ENCODE data around the gene PEF1. TPM values are rescaled to one million over a fixed set of nuclear protein-coding genes. Genes with fewer than 3 reads are reported as not detected.

Gene PEF1
- total RNA-seq, 1 donor = 99.7 TPM

- DNase-seq (ENCODE audit: low read depth) = no peak
- H3K4me3 ChIP-seq (ENCODE audit: low read depth, low read length) = no peak overlapping the region
- no peak for TF ChIP-seq CTCF (IDR thresholded peaks at IDR 0.05; ENCODE audit: insufficient read depth, low read depth, low read length)
Observed at GRCh38 chr1:31678681-31679080, 34.0 kb upstream of the PEF1 start.

DNA sequence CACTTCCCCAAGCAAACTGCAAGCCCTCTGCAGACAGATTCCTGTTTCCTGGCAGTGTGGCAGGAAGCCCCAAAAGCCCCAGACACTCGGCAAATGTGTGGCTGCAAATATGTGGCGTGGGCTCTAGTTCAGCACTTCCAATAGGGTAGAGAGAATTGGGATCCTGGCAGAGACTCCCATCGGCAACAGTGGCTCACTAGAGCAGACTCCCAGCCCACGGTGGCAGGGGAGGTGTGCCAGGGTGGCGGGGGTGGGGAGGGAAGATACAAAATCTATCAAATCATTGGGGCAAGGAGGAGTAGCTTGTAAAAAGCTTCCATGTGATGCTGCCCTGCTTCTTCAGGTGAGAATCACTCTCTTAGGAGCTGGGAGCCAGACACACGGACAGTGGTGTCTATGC, 33.3 kb upstream of the PEF1 start:
- H3K4me3 ChIP-seq (ENCODE audit: low read depth, low read length) = no peak overlapping the region
- DNase-seq (ENCODE audit: low read depth) = no peak
- no peak for TF ChIP-seq CTCF (IDR thresholded peaks at IDR 0.05; ENCODE audit: insufficient read depth, low read depth, low read length)

- TF ChIP-seq CTCF (IDR thresholded peaks at IDR 0.05; ENCODE audit: insufficient read depth, low read depth, low read length) = no peak
- H3K4me3 ChIP-seq (ENCODE audit: low read depth, low read length) = no peak overlapping the region
- no peak for DNase-seq (ENCODE audit: low read depth)
Observed at GRCh38 chr1:31677401-31677800, 32.7 kb upstream of the PEF1 start.

- H3K4me3 ChIP-seq (ENCODE audit: low read depth, low read length) = no peak overlapping the region
- no peak for TF ChIP-seq CTCF (IDR thresholded peaks at IDR 0.05; ENCODE audit: insufficient read depth, low read depth, low read length)
- DNase-seq (ENCODE audit: low read depth) = no peak
Observed at GRCh38 chr1:31675756-31676155, 31.1 kb upstream of the PEF1 start.

DNA sequence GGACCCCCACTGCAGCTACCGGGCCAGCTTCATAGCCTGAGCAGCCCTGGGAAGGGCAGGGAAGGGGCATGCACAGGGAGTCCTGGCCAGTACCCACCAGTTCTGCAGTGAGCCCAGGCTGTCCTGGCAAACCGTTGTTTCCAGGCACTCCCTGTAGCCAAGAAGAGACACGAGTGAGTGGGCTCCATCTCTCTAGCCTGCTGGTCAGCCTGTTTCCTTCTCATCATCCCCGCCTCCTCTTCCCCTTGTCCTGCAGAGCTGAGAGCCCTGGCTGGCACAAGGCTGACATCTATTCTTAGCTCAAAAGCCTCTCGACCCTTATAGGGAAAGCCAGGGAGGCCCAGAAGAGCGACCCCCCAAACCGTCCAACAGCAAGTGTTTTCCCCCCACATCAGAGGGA, 30.5 kb upstream of the PEF1 start:
- no peak overlapping the region for H3K4me3 ChIP-seq (ENCODE audit: low read depth, low read length)
- DNase-seq (ENCODE audit: low read depth) = no peak
- no peak for TF ChIP-seq CTCF (IDR thresholded peaks at IDR 0.05; ENCODE audit: insufficient read depth, low read depth, low read length)

- H3K4me3 ChIP-seq (ENCODE audit: low read depth, low read length) = no peak overlapping the region
- DNase-seq (ENCODE audit: low read depth) = no peak
- no peak for TF ChIP-seq CTCF (IDR thresholded peaks at IDR 0.05; ENCODE audit: insufficient read depth, low read depth, low read length)
Observed at GRCh38 chr1:31674626-31675025, 29.9 kb upstream of the PEF1 start.

GRCh38 chr1:31673433-31673832, 28.8 kb upstream of the PEF1 start:
- no peak for TF ChIP-seq CTCF (IDR thresholded peaks at IDR 0.05; ENCODE audit: insufficient read depth, low read depth, low read length)
- DNase-seq (ENCODE audit: low read depth) = no peak

More at GRCh38 chr1:31673433-31673832, 28.8 kb upstream of the PEF1 start:
- no peak overlapping the region for H3K4me3 ChIP-seq (ENCODE audit: low read depth, low read length)
